ENCODE data around the gene COL6A2.

Gene COL6A2

GRCh38 chr21:46148106-46148505 is 50.2 kb downstream of the COL6A2 start:
- TF ChIP-seq CTCF (IDR thresholded peaks at IDR 0.05; ENCODE audit: insufficient read depth, low read depth, low read length, missing control alignments): no peak
- no peak overlapping the region for H3K4me3 ChIP-seq (ENCODE audit: low read depth, low read length)
- DNase-seq (ENCODE audit: low read depth): no peak

- TF ChIP-seq CTCF (IDR thresholded peaks at IDR 0.05; ENCODE audit: insufficient read depth, low read depth, low read length, missing control alignments): no peak
- no peak overlapping the region for H3K4me3 ChIP-seq (ENCODE audit: low read depth, low read length)
- DNase-seq (ENCODE audit: low read depth): no peak
Measured at GRCh38 chr21:46149205-46149901, 51.4 kb downstream of the COL6A2 start.

GRCh38 chr21:46150073-46150472 is 52.2 kb downstream of the COL6A2 start:
- DNase-seq (ENCODE audit: low read depth): no peak
- TF ChIP-seq CTCF (IDR thresholded peaks at IDR 0.05; ENCODE audit: insufficient read depth, low read depth, low read length, missing control alignments): no peak
- no peak overlapping the region for H3K4me3 ChIP-seq (ENCODE audit: low read depth, low read length)

GRCh38 chr21:46150491-46151121 is 52.7 kb downstream of the COL6A2 start:
- no peak for DNase-seq (ENCODE audit: low read depth)
- no peak overlapping the region for H3K4me3 ChIP-seq (ENCODE audit: low read depth, low read length)
- TF ChIP-seq CTCF (IDR thresholded peaks at IDR 0.05; ENCODE audit: insufficient read depth, low read depth, low read length, missing control alignments): no peak

- no peak overlapping the region for H3K4me3 ChIP-seq (ENCODE audit: low read depth, low read length)
- TF ChIP-seq CTCF (IDR thresholded peaks at IDR 0.05; ENCODE audit: insufficient read depth, low read depth, low read length, missing control alignments): no peak
- DNase-seq (ENCODE audit: low read depth): no peak
Measured at GRCh38 chr21:46151261-46151988, 53.5 kb downstream of the COL6A2 start.

- TF ChIP-seq CTCF (IDR thresholded peaks at IDR 0.05; ENCODE audit: insufficient read depth, low read depth, low read length, missing control alignments): no peak
- no peak overlapping the region for H3K4me3 ChIP-seq (ENCODE audit: low read depth, low read length)
- no peak for DNase-seq (ENCODE audit: low read depth)
Measured at GRCh38 chr21:46151989-46152926, 54.3 kb downstream of the COL6A2 start.

All from GM12865 (cell line).